ENCODE data around the gene SHISA6.
"Not testable (repeated sequence)": the region's sequence is repeated elsewhere in the genome, so short reads cannot be mapped to it uniquely, and the experiment has no call there.

SHISA6 gene

DNA sequence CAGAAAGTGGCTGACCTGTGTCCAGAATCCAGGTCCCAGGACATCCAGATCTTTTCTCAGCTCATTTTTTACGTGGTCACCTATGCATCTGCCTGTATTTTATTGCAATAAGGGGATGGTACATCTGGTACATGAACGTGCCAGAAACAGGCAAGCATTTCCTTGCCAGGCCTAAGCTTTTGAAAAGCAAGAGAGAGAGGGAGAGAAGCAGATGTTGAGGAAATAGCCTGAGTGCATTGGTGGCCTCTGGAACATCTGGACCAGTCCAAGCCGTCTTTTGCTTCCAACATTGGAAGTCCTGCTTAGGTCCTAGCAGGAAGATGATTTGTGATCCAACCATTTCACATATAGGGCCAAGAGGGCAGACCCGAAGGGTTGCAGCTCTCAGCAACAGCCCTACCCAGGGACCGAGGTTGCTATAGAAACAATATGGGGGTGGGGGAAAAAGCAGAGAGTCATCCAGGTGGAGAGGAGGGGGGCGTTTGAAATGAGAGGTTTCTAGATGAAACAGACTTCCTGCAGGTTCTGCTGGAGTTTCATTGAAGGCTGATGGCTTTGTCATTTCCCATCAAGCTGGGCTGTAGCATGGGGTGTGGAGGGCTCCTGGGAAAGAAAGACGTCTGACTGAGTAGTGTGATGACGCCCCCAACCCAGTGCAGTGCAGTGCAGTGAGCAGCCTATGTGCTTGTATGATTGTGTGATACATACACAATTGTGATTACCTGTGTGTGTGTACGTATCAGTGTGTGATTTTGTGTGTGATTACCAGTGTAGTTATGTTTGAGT, 61.6 kb downstream of the SHISA6 start:
- DNase-seq (ENCODE audit: low read depth, low spot score) = no peak

DNA sequence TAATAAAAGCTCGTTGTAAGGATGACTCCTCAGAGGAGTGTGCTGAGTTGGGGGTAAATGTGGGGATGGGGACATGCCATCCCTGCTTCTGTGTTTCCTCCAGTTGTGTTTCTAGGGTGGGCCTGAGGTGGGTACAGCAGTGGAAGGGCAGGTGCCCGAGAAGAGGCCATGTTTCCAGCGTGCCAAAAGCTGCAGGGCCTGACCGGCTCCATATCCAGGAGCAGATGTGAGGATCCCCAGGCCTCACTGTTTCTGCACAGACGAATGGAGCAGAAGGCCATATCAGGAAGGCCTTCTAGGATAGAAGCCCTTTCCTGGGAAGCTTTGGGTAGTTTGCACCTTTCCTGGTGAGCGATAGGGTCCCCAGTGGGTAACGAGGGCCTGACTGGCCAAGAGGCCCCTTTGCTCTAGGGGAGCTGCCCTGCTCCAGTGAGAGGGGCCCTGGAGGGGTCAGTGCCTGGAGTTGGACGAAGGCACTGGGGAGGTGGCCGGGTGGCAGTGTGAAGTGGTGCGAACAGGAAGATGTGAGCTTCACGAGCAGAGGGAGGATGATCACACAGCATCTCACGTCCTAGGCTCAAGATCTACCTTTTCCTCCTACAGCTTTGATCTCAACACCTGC, 62.9 kb downstream of the SHISA6 start:
- DNase-seq (ENCODE audit: low read depth, low spot score) = no peak

DNA sequence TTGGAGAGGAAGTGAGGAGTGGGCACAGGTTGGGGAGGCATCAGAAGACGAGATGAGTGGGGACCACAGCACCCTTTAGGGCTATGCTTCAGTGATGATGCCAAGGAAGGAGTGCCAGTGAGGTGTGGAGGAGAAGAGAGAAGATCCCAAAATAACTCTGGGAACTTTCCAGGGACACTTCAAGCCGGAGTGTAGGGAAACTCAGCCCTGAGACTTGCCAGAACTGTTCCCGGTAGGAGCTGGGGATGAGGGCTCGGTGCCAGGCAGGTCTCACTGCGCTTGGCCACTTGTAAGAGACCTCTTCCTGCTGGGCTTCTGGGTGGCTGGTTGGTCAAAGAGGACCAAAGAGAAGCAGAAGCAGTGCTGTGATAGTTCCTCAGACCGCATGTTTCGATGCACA, 63.6 kb downstream of the SHISA6 start:
- DNase-seq (ENCODE audit: low read depth, low spot score) = no peak

DNA sequence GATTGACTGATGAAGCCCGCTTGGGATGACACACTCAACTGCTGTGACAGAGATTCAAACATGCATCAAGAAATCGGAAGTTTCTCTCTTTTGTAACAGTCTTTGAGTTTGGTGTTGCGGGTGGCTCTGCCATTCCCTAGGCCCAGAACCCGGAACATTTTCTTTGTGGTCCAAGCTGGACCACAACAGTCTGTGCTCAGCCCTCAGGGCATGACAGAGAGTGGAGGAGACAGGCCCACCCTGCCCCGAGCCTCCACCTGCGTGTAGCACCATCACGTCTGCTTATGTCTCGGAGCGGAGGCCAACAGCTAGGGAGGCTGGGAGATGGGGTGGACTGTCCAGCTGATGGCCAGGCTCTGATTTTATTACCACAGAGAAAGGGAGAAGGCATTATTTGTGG, 64.5 kb downstream of the SHISA6 start:
- no peak for DNase-seq (ENCODE audit: low read depth, low spot score)

DNA sequence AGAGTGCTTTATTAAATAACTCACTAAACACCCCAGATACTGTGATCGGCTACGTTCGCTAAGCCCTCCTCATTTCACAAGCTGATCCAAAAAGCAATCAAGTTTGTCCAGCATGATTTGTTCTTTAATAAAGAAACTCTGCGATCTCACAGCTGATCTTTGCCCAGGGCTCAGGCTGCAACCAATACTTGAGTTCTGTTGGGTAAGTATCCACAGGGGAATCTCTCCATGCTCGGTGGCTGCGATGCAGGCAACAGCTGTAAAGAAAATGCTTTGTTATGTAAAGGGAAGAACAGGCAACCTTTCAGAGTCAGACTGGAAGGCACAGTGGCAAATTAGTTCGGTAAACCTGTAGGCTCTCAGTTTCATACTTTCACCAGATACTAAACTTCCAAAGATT, 67.5 kb downstream of the SHISA6 start:
- DNase-seq (ENCODE audit: low read depth, low spot score) = no peak

DNA sequence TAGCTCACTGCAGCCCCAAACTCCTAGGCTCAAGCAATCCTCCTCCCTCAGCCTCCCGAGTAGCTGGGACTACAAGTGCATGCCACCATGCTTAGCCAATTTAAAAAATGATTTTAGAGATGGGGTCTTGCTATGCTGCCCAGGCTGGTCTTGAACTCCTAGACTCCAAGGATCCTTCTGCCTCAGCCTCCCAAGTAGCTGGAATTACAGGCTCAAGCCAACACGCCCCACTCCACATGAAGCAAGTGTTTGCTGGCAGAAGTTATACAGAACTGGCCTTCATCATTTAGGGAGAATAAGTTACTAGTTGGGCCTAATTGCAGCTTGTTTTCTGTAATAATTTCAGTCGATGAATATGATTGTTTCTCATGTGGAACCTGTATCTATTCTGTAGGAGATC, 68.0 kb downstream of the SHISA6 start:
- no peak for DNase-seq (ENCODE audit: low read depth, low spot score)

DNA sequence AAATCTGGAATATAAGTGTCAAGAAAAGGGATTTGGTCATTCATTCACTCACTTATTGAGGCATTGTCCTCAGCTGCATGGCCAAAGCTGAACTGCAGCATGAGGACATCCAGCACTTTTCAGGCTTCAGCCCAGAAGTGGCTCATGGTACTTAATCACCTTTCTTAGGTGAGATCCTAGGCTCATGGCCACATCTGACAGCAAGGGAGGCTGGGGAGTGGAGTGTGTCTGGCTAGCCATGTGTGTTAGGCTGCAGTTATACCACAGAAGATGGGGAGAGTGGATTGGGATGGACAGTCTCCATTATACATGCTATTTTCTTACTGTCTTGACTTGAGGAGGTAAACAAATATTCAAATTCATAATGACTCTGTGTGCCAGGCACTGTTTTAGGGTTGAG, 68.8 kb downstream of the SHISA6 start:
- no peak for DNase-seq (ENCODE audit: low read depth, low spot score)

DNA sequence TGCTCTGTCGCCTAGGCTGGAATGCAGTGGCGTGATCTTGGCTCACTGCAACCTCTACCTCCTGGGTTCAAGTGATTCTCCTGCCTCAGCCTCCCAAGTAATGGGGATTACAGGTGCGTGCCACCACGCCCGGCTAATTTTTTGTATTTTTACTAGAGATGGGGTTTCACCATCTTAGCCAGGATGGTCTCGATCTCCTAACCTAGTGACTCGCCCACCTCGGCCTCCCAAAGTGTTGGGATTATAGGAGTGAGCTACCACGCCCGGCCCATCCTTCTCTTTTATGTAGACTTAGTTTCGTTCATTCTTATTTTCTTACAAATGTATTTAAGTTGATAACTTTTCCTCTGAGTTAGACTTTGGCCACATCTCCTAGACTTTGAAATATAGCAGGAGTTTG, 75.4 kb downstream of the SHISA6 start:
- DNase-seq (ENCODE audit: low read depth, low spot score) = not testable (repeated sequence)

DNA sequence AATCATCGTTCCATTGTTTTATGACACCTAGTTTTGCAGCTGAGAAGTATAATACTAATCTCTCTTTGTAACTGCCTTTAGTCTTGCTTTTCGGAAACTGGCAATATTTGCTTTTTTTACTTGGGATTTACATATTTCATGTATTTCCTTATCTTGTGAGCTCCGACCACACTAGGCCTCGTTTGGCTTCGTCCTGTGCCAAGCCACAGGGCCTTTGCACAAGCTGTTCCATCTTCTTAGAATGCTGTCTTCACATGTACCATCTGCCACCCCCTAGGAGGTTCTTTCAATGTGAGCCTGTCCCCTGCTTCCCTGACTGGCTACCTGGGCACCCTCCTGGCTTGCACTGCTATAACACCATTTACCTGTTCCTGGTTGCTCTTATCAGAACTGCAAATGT, 77.2 kb downstream of the SHISA6 start:
- DNase-seq (ENCODE audit: low read depth, low spot score) = no peak

DNA sequence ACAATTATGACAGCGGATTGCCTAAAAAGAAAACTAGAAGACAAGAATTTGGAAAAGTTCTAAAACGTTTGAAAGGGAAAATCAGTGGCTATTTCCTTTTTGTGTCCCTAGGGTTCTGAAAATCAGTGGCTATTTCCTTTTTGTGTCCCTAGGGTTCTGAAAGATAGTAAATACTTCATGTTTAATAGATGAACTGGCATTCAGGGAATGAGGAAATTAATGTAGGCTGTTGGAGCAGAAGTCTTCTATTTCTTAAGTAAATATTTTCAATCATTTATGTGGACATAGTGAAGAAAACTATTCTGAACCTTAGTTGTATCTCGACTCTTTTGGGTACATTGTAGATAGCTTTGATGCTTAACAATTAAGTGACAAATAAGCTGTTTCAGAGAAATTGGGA, 78.9 kb downstream of the SHISA6 start:
- DNase-seq (ENCODE audit: low read depth, low spot score) = no peak

DNA sequence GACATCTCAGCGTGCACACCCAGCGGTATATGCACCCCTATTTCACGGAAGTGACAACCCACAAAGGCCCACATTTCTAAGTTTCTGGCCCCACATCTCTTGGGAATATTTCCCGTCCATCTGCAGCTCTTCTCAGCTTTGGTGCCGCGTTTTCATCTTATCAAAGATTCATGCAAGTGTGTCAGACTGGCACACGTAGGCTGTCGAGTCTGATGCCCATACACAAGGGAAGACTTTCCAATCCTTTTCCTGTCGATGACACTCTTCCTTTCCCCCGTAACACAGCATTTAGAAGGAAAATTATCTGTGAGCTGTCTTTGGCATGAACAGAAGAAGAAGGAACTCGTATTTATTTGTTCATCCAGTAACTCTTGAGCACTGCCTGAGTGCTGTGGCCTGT, 83.0 kb downstream of the SHISA6 start:
- DNase-seq (ENCODE audit: low read depth, low spot score) = no peak

DNA sequence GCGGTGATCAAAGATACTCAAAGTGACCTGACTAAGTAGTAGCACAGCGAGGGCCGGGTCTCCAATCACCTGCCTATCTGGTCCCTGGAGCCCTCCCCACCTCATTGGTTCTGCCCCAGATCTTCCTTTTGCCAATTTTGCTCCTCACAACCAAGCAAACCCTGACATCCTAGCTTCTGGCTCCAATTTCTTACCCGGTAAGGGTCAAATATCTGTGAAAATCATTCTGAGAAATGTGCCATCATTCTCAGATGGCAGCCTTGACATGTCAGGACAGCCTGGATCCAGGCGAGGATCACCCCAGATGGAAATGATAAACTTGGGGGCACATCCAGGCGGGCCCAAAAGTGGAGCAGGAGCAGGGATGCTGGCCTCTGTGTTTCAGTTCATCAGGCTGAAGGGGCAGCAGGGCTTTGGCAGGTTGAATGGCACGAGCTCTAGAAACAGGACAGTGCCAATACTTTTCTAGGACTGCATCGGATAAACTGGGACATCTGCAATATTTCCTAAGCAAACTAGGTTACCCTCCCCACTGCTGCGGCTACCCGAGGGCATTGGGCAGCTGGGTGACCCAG, 83.9 kb downstream of the SHISA6 start:
- no peak for DNase-seq (ENCODE audit: low read depth, low spot score)

DNA sequence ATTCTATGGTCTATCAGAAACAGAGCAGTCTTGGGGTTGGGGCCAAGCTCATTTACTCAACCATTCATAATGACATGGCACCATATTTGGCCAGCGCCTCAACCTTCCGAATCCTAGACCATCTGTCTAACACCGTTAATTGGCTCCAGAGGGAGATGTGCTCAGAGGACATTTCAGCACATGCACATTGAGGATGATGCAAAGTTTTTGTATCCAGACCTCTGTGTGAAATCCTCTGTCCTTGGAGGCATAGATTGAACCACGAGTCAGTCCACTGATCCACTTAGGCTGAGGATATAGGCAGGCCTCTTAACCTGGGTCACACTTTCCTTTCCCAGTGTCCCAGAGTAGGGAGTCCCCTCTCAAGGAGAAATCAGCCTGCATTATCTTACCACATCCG, 85.5 kb downstream of the SHISA6 start:
- DNase-seq (ENCODE audit: low read depth, low spot score) = no peak

DNA sequence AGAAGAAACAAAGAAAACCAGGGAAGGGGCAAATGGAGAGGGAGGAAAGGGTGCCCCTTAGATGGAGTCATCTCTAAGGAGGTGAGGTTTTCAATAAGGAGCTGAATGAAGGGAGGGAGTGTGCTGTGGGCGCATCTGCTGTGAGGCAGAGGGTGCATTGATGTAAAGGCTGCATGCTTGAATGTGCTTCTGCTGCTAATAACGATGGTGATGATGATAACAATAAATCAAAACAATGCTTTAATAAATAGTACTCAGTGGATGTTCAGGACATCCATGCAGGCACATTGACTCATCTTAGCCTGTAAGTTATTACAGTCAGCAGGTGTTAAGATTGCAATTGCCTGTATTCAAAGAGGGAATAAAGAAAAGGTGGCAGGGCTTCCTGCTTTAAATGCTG, 87.8 kb downstream of the SHISA6 start:
- no peak for DNase-seq (ENCODE audit: low read depth, low spot score)

DNA sequence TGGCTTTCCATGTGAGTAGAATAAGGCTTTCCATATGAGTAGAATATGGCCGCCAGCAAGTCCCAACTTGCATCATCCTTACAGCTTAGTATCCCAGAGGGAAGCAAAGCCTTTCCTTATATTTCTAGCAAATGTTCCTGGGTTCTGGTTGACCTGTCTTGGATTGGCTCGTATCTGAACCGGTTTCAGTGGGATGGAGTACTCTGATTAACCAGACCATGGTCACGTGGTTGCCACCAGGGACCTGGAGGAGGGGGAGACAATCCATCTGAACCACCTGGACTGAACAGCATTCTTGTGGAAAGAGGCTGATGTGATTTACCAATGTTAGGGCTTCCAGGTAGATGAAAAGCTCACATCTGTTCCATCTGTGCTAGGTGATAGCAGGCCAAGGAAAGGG, 89.0 kb downstream of the SHISA6 start:
- DNase-seq (ENCODE audit: low read depth, low spot score) = no peak

DNA sequence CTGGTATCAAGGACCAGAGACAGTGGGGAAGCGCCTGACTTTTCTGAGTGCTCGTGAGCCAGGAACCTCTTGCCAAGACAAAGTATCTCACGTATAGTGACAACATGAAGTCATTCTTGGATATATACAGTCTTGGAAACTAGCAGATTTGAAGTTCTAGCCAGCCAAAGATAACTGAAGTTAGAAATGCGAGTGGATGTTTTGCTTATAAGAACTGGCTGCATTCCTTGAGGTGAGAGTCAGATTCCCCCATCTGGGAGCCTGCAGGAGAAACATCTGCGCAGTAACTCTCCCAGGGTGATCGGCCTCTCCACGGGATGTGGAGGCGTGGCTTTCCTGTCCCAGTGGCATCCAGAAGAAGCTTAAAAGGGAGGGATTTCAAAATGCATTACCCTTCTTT, 89.8 kb downstream of the SHISA6 start:
- no peak for DNase-seq (ENCODE audit: low read depth, low spot score)

DNA sequence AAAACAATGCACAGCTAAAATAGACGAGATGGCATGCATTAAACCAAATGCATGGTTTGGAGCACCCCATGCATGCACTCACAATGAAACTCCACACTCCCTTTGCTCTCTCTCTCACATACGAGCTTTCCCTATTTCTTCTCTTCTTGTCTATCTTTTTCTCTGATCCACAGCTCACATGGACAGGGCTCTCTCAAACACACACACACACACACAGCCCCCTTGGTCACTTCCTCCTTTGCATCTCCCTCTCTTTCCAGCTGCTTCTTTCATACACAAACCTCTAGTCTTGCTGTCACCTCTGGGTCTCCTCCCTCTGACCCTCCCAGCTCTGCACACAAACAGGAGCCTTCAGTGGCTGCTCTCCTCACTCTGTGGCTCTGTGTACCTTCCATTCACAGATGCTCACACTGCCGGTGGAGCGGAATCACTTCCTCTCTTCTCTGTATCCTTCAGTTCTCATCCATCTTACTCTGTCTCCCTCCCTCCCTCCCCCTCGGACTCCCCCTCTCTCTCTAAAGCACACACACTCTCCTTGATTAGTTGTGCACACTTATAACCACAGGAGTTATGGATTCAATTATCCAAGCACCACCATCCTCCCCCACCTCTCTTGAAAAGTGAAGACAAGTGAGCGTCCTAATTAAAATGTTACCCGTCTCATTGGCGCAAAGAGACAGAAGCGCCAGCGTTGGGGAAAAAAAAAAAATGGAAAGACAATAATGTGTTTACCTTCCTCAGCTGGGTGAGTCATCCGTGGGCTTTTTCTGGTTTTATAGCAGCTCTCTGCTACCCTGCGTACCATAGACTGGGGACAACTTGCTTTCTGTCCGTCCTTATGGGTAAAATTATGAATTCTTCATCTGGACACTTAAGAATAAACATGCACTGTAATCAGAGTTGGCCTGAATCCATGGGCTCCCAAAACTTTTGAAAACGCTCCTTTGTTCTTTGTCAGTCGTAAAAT, 90.8 kb downstream of the SHISA6 start:
- no peak for DNase-seq (ENCODE audit: low read depth, low spot score)

DNA sequence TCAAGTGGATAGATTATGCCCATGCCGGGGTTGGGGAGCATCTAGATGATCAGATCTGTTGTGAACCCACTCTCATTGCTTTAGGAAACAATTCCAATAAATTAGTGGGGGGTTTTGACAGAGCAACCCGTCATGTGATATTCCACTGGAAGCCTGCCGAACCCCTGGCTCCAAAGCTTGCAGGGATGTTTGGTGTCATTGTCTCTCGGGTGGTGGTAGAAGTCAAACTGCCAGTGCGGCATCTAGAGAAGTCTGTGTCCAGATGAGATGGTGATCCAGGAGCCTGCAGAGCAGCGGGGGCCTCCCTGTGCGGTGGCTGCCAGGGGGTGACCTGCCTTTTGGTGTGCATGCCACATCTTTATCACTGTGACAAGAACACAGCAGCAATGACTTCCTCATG, 91.7 kb downstream of the SHISA6 start:
- no peak for DNase-seq (ENCODE audit: low read depth, low spot score)

DNA sequence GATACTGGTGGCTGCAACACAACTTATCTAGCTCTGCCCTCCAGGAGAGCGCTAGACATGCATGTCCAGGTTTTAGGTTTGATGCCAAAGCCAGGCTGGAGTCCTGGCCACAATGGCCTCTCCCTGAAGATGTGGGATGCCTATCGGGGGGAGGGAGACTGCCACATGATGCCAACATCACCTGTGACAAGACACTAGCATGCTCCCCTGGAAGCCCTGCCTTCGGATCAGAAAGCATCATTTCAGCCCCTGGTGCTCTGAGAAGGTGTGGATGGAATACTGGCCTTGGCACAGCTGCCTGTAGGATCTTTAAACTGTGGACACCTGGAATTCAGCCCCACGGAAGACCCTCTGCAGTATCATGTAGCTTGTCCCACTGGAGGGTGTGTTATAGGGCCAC, 93.5 kb downstream of the SHISA6 start:
- DNase-seq (ENCODE audit: low read depth, low spot score) = no peak

DNA sequence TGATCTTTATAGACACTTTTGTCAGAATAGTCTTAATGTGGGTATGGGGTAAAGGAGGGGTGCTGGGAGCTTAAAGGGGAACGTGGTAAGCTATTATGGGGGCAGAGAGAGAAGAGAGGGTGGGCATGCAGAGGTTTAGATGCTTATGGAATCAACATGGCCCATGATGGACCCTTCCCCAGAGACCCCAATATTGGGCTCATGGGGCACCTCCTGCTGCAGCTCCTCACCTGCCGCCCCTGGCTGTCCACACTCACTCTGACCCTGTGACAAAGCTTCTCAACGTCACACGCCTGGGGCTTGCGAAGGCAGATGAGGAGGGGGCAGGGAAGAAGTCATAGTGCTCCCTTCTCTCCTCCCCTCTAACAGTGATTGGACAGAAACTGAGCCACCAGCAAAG, 95.3 kb downstream of the SHISA6 start:
- no peak for DNase-seq (ENCODE audit: low read depth, low spot score)

DNA sequence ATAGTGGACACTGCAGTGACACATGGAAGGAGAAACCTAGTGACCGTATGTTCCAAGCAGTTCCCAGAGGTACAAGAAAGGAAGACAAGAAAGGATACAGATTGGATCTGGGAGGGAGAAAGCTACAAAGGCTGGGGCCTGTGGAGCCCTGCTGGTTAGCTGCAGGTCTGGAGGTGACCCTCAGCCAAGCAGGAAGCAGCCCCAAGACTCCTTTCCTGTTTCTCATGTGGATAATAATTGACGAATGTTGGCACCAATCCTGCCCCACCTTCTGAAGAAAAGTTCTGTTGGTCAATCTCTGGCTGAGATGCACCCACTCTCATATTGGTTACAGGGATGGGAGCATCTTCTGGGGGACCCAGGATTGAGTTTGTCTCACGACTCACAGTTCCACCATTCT, 99.8 kb downstream of the SHISA6 start:
- DNase-seq (ENCODE audit: low read depth, low spot score) = no peak

DNA sequence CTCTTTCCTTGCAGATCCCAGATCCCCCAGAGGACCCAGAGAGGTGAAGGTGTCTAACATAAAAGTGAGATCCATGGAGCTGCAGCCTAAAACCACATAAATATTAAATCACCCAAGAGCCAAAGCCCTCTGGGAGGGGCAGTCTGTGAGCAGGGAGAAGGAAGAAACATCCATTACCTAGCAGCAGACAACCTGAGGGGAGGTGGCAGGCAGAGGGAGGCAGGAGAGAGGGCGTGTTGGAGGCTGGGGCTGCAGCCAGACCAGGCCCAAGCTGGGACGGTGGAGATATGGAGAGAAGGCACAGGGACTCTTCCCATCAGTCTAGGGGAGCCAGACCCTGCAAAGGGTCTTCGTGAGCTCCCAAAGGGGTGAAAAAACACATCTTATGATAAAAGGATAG, 101.1 kb downstream of the SHISA6 start:
- no peak for DNase-seq (ENCODE audit: low read depth, low spot score)
